HepG2 (cell line): ENCODE results near the gene USP34. TPM values are rescaled to one million over a fixed set of nuclear protein-coding genes. Genes with fewer than 3 reads are reported as not detected.

Experiments
- AGO2 ChIP-seq: fragments of 200-400 bp; formaldehyde crosslinking; optimal IDR thresholded peaks from 2 replicates; pipeline ENCODE3; 2017; ENCODE audit warnings: mild to moderate bottlenecking, low read depth, low read length, moderate library complexity
- CEBPB ChIP-seq: IDR thresholded peaks from 2 replicates; pipeline ENCODE4 v1.6.1; 2011; ENCODE audit warnings: low read depth, low read length, improper control_type of control experiment, borderline replicate concordance
- FLYWCH1 ChIP-seq: sonication (generic); formaldehyde crosslinking; IDR thresholded peaks from 2 replicates; pipeline ENCODE4 v1.8.1; 2023; ENCODE audit warnings: mild to moderate bottlenecking, missing genetic modification reagents
- HNF1A ChIP-seq, 2 experiments: sonication (generic) in 1 of 2; formaldehyde crosslinking in 1 of 2; IDR thresholded peaks; 2 replicates each; pipeline versions ENCODE4 v1.4.0 to v1.6.1; 2016 to 2020; ENCODE audit warnings: borderline replicate concordance in 1 of 2, low read depth in 1 of 2, mild to moderate bottlenecking in 1 of 2, missing genetic modification reagents in 1 of 2
- HNRNPH1 ChIP-seq: fragments of 200-400 bp; formaldehyde crosslinking; optimal IDR thresholded peaks from 2 replicates; pipeline ENCODE3; 2017; ENCODE audit warnings: mild to moderate bottlenecking, low read depth, low read length
- IRF2 ChIP-seq: IDR thresholded peaks from 2 replicates; pipeline ENCODE4 v1.6.1; 2018; ENCODE audit warnings: missing genetic modification reagents, missing compliant biosample characterization
- KAT7 ChIP-seq: IDR thresholded peaks from 2 replicates; pipeline ENCODE4 v1.6.1; 2018; ENCODE audit warnings: borderline replicate concordance, missing compliant biosample characterization
- MIER2 ChIP-seq: IDR thresholded peaks from 2 replicates; pipeline ENCODE4 v1.6.1; 2016; ENCODE audit warnings: missing biosample characterization, missing genetic modification reagents
- MIER3 ChIP-seq: IDR thresholded peaks from 2 replicates; pipeline ENCODE4 v1.6.1; 2016; ENCODE audit warnings: missing compliant biosample characterization, borderline replicate concordance
- PBX2 ChIP-seq: IDR thresholded peaks from 2 replicates; pipeline ENCODE4 v1.6.1; 2016; ENCODE audit warnings: control low read depth
- PREB ChIP-seq: sonication (generic); formaldehyde crosslinking; IDR thresholded peaks from 2 replicates; pipeline ENCODE4 v1.4.0; 2020; ENCODE audit warnings: missing genetic modification reagents
- RBFOX2 ChIP-seq: fragments of 200-400 bp; formaldehyde crosslinking; IDR thresholded peaks from 2 replicates; pipeline ENCODE4 v1.6.1; 2017; ENCODE audit warnings: low read depth, mild to moderate bottlenecking, low read length
- ZFP41 ChIP-seq: sonication (generic); formaldehyde crosslinking; IDR thresholded peaks from 2 replicates; pipeline ENCODE4 v1.4.0; 2020; ENCODE audit warnings: mild to moderate bottlenecking, missing genetic modification reagents, borderline replicate concordance
- ZNF235 ChIP-seq: sonication (generic); formaldehyde crosslinking; IDR thresholded peaks from 2 replicates; pipeline ENCODE4 v1.8.1; 2023; ENCODE audit warnings: mild to moderate bottlenecking, missing genetic modification reagents, borderline replicate concordance
- ZNF34 ChIP-seq: sonication (generic); formaldehyde crosslinking; IDR thresholded peaks from 2 replicates; pipeline ENCODE4 v1.4.0; 2020; ENCODE audit warnings: mild to moderate bottlenecking, missing genetic modification reagents, borderline replicate concordance
- ZNF503 ChIP-seq: sonication (generic); formaldehyde crosslinking; IDR thresholded peaks from 2 replicates; pipeline ENCODE4 v1.4.0; 2020; ENCODE audit warnings: missing genetic modification reagents
- ZNF589 ChIP-seq: sonication (generic); formaldehyde crosslinking; conservative IDR thresholded peaks from 2 replicates; pipeline ENCODE4 v1.8.0; 2022; ENCODE audit warnings: mild to moderate bottlenecking, moderate library complexity, missing genetic modification reagents
- ZNF703 ChIP-seq: sonication (generic); formaldehyde crosslinking; IDR thresholded peaks from 2 replicates; pipeline ENCODE4 v1.5.1; 2020; ENCODE audit warnings: missing genetic modification reagents, mild to moderate bottlenecking, moderate library complexity, borderline replicate concordance
- ZNF768 ChIP-seq: sonication (generic); formaldehyde crosslinking; IDR thresholded peaks from 2 replicates; pipeline ENCODE4 v1.4.0; 2020; ENCODE audit warnings: missing genetic modification reagents
- ZNF839 ChIP-seq: sonication (generic); formaldehyde crosslinking; IDR thresholded peaks from 2 replicates; pipeline ENCODE4 v1.4.0; 2020; ENCODE audit warnings: missing genetic modification reagents, mild to moderate bottlenecking, borderline replicate concordance
- polyA plus RNA-seq, 8 experiments: library from polyadenylated mRNA; depleted of rRNA in 3 of 8; stranded (reverse) in 7 of 8; unstranded in 1 of 8; fragments of >200 nt; fragmentation: Illumina TruSeq in 4 of 8; extraction: Trizol in 4 of 8; gene quantifications; 2 replicates each; pipeline versions ENCODE4 v1.2.1 to v1.2.3, GENCODE V29; 2011 to 2016; ENCODE audit warnings: low read depth in 4 of 8, missing spikeins in 1 of 8, mixed read lengths in 1 of 8; ENCODE audit not compliant: insufficient read depth in 1 of 8
- total RNA-seq, 5 experiments: library from RNA; depleted of rRNA; stranded (reverse); fragments of >200 nt; fragmentation: Illumina TruSeq; extraction: Trizol; gene quantifications; 2 replicates each; pipeline ENCODE4 v1.2.3, GENCODE V29; 2016; ENCODE audit warnings: low read depth in 1 of 5

The USP34 gene
- total and polyA plus RNA-seq, 2 of the 13 experiments (the other 11 are each of a cell fraction or from before 2014, with no cell fraction given): 99.2 to 100 TPM

GRCh38 chr2:61177727-61178549 is 292.9 kb downstream of the USP34 start (continued):
- TF ChIP-seq ZNF503 (CRISPR knock-in tag) (no peak), ZNF34 (CRISPR knock-in tag) (no peak), ZNF839 (CRISPR knock-in tag) (no peak), ZNF703 (CRISPR knock-in tag) (no peak), RBFOX2 (no peak; the same call in 1 of the 2 replicates), ZFP41 (no peak), HNRNPH1 (peak; percentile 72), AGO2 (peak; percentile 92), ZNF235 (CRISPR knock-in tag) (0 out of 2 replicates have a peak, but pooled peaks have one; percentile 17), ZNF768 (peak; percentile 66; the same call in 1 of the 2 replicates), KAT7 (CRISPR knock-in tag) (no peak), PBX2 (CRISPR knock-in tag) (no peak), MIER2 (no peak), PREB (CRISPR knock-in tag) (no peak), HNF1A (IDR thresholded peaks at IDR 0.05; ENCODE audit: low read depth) (no peak), HNF1A (CRISPR knock-in tag; IDR thresholded peaks at IDR 0.05; ENCODE audit: borderline replicate concordance) (no peak), CEBPB (no peak), FLYWCH1 (CRISPR knock-in tag) (0 out of 2 replicates have a peak, but pooled peaks have one; percentile 33), MIER3 (CRISPR knock-in tag) (no peak), IRF2 (CRISPR knock-in tag) (peak; percentile 24; the same call in 1 of the 2 replicates), ZNF589 (CRISPR knock-in tag) (no peak)
